Stimulated activated CD4-positive, alpha-beta T cell treated with anti-CD3 and anti-CD28 coated beads, Interleukin-12 subunit alpha, Interleukin-12 subunit beta, amount 100 ng/mL, for 24 hours (primary cell): ENCODE results near the gene SEMA4A.
"Not testable (repeated sequence)": the region's sequence is repeated elsewhere in the genome, so short reads cannot be mapped to it uniquely, and the experiment has no call there.

Experiments
- DNase-seq, 2 experiments: peaks; one replicate each; pipeline ENCODE4 v3.0.0-alpha.2; 2020; ENCODE audit warnings: low read depth in 2 of 2

SEMA4A gene

DNA sequence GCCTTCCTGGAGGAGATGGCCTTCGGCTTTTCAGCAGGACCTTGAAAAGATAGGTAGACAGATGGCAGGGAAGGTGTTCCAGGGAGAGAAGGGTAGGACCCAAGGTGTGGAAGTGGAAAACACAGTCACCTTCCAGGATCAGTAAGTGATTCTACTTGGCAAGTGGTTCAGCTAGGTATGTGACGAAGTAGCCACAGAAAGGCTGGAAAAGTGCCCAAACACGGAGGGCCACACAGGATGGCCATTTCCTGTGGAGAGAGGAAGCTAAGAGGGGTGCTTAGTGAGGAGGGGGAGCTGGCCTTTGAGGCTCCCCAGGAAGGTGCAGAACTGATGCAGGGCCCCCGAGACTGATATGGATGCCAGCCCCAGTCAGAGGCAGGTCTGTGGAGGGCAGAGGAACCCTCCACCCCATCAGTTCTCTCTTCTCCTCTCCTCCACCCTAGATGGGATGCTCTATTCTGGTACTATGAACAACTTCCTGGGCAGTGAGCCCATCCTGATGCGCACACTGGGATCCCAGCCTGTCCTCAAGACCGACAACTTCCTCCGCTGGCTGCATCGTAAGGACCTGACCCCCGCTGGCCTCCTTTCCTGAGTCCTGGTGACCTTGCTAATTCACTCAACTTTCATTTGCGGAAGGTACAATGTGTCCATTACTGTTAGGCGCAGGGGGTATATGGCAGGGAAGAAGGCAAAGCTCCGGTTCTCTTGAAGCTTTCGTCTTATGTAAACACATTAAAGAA is 6.8 kb downstream of the SEMA4A start:
- DNase-seq = no peak

DNA sequence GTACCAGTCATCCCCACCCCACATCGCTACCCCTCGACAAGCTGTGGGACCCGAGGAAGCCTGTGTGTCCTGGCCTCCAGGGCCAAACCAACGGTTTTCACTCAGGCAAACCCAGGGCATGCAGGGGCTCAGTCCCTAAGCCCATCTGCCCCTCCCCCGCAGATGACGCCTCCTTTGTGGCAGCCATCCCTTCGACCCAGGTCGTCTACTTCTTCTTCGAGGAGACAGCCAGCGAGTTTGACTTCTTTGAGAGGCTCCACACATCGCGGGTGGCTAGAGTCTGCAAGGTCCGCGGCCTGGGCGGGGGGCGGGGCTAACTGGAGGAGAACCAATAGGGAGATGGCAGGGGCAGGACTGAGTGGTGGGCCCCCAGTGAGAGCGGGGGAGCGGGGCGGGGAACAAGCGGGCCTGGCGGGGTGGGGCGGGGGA is 7.4 kb downstream of the SEMA4A start:
- DNase-seq = peak; percentile 65 to 77

DNA sequence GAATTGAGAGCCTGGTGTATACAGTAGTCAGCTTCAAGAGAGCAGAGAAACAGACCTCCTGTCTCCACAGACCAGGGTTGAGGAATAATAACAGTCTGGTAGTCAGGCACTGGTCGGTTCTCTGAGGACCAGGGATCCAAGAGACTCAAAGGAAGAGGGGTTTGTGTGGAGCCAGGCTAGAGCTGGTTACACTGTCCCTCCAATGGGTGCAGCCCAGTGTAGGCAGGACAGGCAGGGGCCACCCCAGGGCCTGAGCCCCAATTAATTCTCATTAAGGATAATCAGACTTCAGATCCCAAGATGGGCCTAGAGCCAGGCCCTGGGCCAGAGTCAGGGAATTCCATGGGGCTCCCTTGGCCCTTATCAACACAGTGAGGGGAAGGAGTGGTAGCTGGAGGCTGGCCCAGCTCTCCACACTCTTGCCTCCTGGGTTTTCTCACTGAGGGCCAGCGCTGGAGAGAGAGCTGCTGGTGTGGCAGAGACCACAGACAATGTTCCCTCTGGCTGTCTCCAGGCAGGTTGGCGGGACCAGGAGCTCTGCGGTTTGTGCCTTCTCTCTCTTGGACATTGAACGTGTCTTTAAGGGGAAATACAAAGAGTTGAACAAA is 9.1 kb downstream of the SEMA4A start:
- DNase-seq = no peak

DNA sequence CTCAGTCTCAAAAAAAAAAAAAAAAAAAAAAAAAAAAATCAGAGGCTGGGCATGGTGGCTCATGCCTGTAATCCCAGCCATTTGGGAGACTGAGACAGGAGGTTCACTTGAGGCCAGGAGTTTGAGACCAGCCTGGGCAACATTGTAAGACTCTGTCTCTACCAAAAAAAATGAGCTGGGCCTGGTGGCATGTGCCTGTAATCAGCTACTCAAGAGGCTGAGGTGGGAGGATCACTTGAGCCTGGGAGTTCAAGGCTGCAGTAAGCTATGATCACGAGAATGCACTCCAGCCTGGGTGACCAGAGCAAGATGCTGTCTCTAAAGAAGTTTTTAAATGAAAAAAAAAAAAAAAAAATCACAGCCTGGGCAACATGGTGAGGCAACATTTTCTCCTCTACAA is 10.3 kb downstream of the SEMA4A start:
- DNase-seq = no peak

DNA sequence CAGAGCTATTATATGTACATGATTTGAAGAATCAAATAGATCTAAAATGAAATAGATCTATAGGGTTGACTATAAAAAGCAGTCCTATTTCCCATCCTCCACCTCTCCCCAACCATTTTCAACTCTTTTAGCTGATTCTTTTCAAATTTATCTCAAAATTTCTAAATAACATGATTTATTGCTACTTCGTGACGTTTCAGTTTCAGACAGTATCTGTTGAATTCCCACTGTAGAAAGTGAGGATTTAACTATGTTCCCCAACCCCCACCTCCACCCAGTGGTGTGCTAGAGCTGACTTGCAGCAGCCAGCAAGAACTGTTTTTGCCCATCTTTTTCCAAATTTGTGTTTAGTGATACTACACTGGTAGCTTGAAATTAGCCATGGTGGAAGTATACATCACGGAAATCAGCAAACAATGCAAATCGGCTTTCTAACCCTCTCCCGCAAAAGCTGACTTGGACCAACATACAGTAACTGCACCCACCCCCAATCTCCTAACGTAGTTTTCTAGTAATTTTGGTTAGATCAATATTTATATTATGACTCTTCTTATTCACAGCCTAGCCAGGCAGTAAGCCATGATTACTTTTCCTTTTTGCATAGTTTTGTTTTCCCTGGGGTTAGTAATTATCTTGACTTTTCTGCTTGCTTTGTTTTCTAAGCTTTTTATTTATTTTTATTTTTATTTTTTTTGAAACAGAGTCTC is 10.9 kb downstream of the SEMA4A start:
- no peak for DNase-seq

DNA sequence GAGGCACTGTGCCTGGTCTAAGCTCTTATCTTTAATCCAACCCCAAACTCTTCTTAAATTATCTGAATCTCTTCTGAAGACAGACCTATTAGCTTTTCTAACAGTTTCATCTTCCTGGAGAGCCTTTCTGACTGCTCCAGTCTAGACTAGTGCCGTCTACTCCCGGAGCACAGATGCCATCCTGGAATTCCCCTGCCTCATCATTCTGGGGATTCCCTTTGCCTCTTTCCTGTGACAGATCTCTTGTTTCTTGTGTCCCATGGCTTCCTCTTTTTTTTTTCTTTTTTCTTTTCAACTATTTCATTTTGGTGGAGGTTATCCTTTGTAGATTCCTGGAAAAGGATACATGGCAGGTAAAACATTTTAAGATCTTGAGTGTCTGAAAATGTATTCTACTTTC is 11.7 kb downstream of the SEMA4A start:
- DNase-seq = no peak

DNA sequence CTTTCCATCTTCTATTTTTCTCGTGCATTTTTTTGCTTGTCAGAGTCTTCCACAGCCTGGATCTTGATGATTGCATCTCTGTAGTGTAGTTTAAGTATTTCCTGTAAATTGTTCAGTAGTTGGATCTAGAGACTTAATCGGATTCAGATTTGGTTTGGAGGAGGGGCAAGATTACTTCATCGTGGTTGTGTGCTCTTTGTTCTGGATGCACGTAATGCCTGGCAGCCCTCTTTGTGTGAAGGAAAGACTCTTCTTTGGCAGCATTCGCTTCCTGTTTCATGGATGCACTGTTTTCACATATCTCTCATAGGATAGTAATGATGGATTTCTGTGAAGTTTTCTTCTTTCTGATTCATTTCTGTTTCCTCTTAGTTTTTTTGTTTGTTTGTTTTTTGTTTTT is 14.2 kb downstream of the SEMA4A start:
- DNase-seq = no peak

DNA sequence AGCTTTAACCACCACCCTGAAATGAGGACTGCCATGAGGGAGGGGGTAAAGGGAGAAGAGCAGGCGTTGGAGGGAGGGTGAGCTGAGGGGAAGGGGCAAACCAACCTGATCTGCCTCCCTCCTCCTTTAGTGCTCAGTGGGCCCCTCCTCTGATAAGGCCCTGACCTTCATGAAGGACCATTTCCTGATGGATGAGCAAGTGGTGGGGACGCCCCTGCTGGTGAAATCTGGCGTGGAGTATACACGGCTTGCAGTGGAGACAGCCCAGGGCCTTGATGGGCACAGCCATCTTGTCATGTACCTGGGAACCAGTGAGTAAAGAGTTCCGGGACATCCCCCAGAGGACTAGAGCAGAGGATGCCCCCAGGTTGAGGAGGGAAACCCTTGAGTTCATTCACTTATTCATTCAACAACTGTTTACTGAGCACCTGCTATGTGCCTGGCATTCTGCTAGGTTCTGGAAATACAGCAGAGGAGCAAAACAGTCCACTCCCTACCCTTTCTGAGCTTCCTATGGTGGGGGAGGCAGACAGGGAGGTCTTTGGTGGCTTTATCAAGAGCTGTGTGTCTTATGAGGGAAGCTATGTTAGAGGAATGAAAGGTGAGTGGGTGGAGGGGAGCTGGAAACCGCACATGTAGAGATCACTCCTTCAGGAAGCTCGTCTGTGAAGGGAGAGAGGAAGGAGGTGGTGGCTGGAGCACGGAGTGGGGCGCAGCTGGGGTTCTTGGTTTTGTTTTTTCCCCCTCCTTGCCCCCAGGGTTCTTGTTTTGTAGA is 19.5 kb downstream of the SEMA4A start:
- no peak for DNase-seq

DNA sequence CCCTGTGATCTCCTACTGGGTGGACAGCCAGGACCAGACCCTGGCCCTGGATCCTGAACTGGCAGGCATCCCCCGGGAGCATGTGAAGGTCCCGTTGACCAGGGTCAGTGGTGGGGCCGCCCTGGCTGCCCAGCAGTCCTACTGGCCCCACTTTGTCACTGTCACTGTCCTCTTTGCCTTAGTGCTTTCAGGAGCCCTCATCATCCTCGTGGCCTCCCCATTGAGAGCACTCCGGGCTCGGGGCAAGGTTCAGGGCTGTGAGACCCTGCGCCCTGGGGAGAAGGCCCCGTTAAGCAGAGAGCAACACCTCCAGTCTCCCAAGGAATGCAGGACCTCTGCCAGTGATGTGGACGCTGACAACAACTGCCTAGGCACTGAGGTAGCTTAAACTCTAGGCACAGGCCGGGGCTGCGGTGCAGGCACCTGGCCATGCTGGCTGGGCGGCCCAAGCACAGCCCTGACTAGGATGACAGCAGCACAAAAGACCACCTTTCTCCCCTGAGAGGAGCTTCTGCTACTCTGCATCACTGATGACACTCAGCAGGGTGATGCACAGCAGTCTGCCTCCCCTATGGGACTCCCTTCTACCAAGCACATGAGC is 23.3 kb downstream of the SEMA4A start:
- DNase-seq = no peak

DNA sequence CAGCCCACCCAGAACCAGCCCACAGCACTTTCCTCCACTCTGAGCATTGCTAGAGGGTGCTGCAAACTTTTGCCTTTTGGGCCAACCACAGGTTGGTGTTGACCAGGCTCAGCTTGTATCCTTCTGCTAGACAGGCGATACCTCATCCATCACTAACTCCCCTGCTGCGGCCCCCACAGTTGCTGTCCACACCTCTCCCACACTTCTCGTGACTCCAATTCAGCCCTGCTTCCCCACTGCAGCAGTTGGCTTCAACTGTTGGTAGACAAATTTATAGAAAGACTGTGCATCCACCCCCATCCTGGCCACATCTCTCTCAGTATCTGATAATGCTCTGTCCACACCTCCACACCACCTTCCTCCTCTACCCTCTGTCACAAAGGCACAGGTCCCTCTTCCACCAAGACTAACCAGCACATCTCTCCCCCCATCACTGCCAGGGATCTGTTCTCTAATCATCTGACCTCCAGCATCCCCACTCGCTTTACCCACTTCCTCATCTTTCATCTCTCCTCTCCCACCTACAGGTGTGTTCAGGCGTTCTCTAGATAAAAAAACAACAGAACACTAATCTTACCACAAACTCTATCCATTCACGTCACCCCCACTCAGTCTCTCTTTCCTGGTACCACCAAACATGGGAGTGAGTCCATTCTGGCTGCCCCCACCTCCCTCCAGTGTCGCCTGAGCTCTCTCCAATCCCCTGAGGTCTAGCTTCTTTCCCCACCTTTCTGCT is 24.7 kb downstream of the SEMA4A start:
- no peak for DNase-seq

DNA sequence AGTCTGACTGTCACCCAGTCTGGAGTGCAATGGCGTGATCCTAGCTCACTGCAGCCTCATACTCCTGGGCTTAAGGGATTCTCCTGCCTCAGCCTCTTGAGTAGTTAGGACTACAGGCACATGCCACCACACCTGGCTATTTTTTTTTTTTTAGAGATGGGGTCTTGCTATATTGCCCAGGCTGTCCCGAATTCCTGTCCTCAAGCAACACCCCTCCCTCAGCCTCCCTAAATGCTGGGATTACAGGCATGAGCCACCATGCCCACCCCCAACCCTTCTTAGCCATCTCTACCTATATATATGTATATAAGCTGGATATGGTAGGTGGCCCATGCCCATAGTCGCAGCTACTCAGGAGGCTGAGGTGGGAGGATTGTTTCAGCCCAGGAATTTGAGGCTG is 27.1 kb downstream of the SEMA4A start:
- no peak for DNase-seq

DNA sequence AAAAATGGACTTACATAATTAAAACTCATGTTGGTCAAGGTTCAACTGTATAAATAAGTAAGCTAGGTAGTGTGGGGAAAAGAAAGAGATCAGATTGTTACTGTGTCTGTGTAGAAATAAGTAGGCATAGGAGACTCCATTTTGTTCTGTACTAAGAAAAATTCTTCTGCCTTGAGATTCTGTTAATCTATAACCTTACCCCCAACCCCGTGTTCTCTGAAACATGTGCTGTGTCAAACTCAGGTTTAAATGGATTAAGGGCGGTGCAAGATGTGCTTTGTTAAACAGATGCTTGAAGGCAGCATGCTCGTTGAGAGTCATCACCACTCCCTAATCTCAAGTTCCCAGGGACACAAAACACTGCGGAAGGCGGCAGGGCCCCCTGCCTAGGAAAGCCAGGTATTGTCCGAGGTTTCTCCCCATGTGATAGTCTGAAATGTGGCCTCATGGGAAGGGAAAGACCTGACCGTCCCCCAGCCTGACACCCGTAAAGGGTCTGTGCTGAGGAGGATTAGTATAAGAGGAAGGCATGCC is 28.1 kb downstream of the SEMA4A start:
- DNase-seq = not testable (repeated sequence)

DNA sequence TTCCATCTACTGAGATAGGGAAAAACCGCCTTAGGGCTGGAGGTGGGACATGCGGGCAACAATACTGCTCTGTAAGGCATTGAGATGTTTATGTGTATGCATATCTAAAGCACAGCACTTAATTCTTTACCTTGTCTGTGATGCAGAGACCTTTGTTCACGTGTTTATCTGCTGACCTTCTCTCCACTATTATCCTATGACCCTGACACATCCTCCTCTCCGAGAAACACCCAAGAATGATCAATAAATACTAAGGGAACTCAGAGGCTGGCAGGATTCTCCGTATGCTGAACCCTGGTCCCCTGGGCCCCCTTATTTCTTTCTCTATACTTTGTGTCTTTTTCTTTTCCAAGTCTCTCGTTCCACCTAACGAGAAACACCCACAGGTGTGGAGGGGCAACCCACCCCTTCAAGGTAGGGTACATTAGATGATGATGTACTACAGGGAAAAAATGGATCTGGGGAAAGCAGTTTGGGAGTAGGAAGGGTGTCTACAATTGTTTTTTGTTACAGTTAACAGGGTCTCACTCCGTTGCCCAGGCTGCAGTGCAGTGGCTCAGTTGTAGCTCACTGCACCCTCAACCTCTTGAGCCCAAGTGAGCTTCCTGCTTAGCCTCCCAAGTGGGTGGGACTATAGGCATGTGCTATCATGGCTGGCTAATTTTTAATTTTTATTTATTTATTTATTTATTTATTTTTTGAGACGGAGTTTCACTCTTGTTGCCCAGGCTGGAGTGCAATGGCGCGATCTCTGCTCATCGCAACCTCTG is 28.8 kb downstream of the SEMA4A start:
- not testable (repeated sequence) for DNase-seq

DNA sequence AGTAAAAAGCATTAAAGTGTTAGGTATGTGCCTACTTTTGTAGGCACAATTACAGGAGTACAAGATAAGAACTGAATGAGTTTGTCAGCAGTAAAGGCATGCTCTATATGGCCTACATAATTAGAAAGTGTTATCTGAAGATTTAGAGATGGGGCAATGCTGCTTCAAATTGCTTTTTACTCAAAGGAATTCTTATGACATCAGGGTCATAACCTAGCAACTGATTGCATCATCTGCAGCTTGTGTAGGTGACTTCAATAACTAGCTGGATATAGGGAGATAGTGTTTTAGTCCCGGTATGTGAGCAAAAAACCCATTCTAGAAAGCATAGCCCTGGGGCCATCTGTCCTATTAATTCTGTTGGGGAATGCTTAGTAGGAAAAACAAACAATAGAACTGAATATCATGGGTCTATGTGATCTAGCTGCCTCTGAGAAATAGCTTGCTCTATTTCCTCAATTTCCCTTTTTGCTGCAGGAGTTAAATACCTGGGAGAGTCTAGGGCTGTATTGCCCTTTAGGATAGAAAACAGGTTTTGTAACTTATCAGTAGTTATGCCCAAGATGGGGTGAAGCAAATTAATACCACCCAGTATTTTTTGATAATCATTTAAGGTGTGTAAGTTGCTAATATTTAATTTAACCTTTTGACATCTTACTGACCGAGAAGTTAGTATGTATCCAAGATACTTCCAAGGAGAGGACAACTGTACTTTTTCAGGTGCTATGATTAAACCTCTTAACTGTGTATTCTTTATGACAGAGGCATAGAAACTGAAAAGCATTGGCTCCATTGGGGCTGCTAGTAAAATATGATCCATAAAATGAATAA is 33.2 kb downstream of the SEMA4A start:
- DNase-seq = not testable (repeated sequence)

DNA sequence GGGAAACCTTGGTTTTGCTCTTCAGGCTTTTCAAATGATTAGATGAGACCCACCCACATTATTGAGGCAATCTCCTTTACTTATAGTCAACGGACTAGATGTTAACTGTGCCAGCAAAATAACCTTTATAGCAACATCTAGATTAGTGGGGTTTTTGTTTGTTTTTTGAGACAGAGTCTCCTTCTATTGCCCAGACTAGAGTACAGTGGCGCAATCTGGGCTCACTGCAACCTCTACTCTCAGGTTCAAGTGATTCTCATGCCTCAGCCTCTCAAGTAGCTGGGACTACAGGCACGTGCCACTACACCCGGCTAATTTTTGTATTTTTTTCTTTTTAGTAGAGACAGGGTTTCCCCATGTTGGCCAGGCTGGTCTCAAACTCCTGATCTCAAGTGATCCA is 36.9 kb downstream of the SEMA4A start:
- not testable (repeated sequence) for DNase-seq

DNA sequence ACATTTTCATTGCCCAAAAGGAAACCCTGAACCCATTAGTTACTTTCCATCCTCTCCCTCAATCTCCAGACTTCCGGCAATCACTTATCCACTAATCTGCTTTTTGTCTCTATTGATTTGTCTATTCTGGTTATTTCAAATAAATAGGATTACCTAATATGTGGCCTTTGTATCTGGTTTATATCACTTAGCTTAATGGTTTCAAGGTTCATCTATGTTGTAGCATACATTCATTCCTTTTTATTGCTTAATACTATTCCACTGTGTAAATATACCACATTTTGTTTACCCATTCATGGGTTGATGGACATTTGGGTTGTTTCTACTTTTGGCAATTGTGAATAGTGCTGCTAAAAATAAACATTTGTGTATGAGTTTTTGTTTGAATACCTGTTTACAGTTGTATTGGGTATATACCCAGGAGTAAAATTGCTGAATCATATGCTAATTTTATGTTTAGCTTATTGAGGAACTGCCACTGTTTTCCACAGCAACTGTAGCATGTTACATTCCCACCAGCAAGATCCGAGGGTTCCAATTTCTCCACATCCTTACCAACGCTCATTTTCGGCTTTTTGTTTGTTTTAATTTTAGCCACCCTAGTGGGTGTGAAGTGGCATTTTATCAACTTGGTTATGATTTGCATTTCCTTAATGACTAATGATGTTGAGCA is 38.0 kb downstream of the SEMA4A start:
- DNase-seq = no peak

DNA sequence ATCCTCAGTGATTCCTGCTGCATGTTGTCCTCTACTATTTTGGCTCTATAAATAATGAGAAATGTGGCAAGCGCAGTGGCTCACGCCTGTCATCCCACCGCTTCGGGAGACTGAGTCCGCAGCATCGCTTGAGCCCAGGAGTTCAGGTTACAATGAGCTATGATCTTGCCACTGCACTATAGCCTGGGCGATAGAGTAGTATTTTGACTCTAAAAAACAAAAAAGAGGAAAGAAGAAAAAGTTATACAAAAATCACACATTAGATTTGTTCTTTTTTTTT is 39.8 kb downstream of the SEMA4A start:
- no peak for DNase-seq

DNA sequence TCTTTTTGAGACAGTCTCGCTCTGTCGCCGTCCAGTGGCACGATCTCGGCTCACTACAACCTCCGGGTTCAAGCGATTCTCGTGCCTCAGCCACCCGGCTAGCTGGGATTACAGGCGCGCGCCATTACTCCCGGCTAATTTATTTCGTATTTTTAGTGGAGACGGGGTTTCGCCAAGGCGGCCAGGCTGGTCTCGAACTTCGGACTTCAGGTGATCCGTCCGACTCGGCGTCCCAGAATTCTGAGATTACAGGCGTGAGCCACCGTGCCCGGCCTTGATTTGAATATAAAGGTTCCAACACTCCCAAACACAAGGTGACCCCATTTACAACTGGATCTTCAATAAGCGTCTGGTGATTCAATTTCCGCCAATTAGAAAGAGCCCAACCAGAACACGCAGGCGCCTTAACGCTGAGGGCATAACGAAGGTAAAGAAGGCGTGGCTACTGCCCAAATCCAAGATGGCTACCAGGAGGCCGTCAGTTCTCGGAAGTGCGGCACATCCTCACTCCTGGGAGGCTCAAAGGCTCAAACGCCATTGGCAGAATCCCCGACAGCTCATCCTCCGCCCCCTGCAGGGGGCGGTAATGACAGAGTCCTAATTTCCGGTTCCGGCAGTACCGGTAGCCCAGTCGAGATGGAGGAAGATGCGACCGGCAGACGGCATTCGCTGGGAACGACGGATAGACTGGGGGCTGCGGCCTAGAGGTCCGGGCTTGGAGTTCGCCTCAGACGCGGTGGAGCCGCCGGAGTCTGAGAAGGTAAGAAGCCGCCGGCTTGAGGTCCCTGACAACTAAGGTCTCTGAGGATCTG is 40.3 kb downstream of the SEMA4A start, which contains the start of gene SLC25A44:
TSS of gene SLC25A44 (plus strand) at position 617 of the 812 bp plus-strand sequence. CDS start 5,744 bp downstream, outside the sequence.
- DNase-seq = peak; percentile 92 to 96
